ENCODE results near the gene ILKAP. TPM values are rescaled to one million over a fixed set of nuclear protein-coding genes. Genes with fewer than 3 reads are reported as not detected.
A peak's percentile ranks its signal among the peaks of the same experiment; 100 is the strongest.

ILKAP gene
- total and polyA plus RNA-seq, 2 experiments from 2014 or later: 25.9 to 37.5 TPM

DNA sequence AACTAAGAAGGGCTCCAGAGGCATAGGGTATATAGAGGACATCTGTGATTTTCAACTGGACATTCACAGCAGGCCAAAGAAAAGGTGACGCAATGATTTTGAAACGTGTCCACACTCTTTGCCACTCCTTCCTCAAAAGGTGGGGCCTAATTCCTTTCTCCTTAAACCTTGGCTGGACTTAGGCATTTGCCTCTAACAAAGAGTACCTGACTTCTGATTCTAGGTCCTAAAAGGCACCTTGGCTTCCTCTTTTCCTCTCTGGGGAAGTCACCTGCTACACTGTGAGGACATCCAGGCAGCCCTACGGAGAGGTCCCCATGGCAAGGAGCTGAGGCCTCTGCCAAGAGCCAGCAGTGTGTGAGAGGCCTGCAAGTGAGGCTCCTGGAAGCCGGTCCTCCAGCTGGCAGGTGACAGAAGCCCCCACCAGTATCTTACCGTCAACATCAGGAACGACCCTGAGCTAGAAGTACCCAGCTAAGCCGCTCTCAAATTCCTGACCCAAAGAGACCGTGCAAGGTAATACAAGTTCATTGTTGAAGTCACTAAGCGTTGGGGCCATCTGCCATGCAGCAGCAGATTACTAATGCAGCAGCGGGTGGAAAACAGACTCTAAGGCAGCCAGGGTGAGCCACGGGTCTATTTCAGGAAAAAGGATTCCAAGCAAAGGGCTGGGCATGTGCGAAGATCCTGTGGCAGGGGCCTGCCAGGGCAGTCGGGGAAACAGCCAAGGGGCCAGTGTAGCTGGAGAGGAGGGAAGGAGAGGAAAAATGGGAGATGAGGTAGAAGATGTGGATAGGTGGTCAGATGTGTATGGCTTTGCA, 43.7 kb upstream of the ILKAP start:
- no peak for DNase-seq (ENCODE audit: low spot score)
- Histone ChIP-seq H3K79me2 (no peaks in the 10 kb centered on the region), H3K36me3 (replicated peaks; ENCODE audit: insufficient read depth, low read depth) (no peaks in the 10 kb centered on the region), H3K27me3 (no peaks in the 10 kb centered on the region), H3K4me2 (no peak overlapping the region), H3K9me3 (ENCODE audit: low read depth) (no peaks in the 10 kb centered on the region), H4K20me1 (ENCODE audit: insufficient read depth, poor library complexity, severe bottlenecking) (no peaks in the 10 kb centered on the region), H3K4me1 (ENCODE audit: insufficient read depth) (peaks cover 13% of the 10 kb centered on the region), H2AFZ (no peak overlapping the region), H3K9me2 (replicated peaks; ENCODE audit: insufficient read depth) (no peaks in the 10 kb centered on the region), H3K4me3 (no peak overlapping the region), H3K27ac (no peak overlapping the region)
- 94% methylated on average over 13 of the region's 13 CpGs for WGBS (ENCODE audit: low lambda C conversion rate, missing lambda C conversion rate)
- no peak for TF ChIP-seq EZH2 (IDR thresholded peaks at IDR 0.05; ENCODE audit: borderline replicate concordance)
- TF ChIP-seq, protein P1, sequence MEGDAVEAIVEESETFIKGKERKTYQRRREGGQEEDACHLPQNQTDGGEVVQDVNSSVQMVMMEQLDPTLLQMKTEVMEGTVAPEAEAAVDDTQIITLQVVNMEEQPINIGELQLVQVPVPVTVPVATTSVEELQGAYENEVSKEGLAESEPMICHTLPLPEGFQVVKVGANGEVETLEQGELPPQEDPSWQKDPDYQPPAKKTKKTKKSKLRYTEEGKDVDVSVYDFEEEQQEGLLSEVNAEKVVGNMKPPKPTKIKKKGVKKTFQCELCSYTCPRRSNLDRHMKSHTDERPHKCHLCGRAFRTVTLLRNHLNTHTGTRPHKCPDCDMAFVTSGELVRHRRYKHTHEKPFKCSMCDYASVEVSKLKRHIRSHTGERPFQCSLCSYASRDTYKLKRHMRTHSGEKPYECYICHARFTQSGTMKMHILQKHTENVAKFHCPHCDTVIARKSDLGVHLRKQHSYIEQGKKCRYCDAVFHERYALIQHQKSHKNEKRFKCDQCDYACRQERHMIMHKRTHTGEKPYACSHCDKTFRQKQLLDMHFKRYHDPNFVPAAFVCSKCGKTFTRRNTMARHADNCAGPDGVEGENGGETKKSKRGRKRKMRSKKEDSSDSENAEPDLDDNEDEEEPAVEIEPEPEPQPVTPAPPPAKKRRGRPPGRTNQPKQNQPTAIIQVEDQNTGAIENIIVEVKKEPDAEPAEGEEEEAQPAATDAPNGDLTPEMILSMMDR (IDR thresholded peaks at IDR 0.05; ENCODE audit: poor library complexity): no peak

DNA sequence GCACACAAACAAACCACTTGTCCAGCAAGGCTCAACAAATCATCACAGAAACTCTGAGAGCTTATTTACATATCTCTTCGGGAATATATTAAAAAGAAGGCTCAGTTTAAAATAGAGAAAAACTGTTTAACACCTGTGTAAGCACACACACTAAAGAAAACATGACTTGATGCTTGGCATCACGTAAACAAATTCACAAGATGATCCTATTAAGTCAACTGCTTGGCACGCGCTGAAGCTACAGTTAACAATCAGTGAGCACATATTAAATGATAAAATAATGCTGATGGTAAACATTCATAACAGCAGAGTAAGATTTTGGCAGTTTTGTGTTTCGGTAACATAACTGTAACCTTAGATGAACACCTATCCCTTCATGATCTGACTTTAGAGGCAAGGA, 40.7 kb upstream of the ILKAP start:
- 94% methylated on average over 5 of the region's 5 CpGs for WGBS (ENCODE audit: low lambda C conversion rate, missing lambda C conversion rate)

DNA sequence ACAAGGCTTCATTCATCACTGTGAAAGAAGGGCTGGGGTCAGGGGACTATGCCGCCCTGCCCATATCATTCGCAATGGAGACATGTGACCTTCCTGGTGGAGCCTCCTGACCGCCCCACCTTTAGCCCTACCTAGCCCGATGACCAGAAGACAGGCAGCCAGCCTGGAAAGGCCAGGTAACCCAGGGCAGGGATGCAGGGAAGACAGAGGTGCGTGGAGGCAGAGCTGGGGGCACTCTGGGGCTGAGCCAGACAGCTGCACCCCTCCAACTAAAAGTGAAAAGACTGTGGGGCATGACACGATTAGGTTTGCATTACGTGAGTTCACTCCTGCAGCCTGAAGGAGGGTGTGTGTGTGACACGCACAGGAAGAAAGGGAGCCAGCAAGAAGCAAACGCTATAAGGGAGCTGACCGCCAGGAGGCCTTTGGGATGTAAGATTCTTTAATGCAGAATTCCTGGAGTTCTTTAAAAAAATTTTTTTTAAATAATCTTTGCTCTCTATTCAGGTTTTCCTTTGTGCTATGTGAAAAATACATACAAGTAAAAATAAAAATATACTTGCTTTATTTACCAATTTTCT, 40.1 kb upstream of the ILKAP start:
- WGBS (ENCODE audit: low lambda C conversion rate, missing lambda C conversion rate): 87% methylated on average over 10 of the region's 10 CpGs
- no peaks in the 10 kb centered on the region for H3K79me2 ChIP-seq
- no peak overlapping the region for H3K4me3 ChIP-seq
- DNase-seq (ENCODE audit: low spot score): no peak
- H2AFZ ChIP-seq: no peak overlapping the region
- peak overlapping the region; percentile 11 for H3K4me2 ChIP-seq
- peaks cover 4% of the 10 kb centered on the region for H3K27me3 ChIP-seq
- H4K20me1 ChIP-seq (ENCODE audit: insufficient read depth, poor library complexity, severe bottlenecking): no peaks in the 10 kb centered on the region
- no peaks in the 10 kb centered on the region for H3K36me3 ChIP-seq (replicated peaks; ENCODE audit: insufficient read depth, low read depth)
- H3K9me2 ChIP-seq (replicated peaks; ENCODE audit: insufficient read depth): no peaks in the 10 kb centered on the region
- peaks cover 32% of the 10 kb centered on the region for H3K4me1 ChIP-seq (ENCODE audit: insufficient read depth)
- H3K9me3 ChIP-seq (ENCODE audit: low read depth): no peaks in the 10 kb centered on the region
- H3K27ac ChIP-seq: peak overlapping the region; percentile 64
- TF ChIP-seq EZH2phosphoT487 (IDR thresholded peaks at IDR 0.05; ENCODE audit: low read depth, severe bottlenecking, unreplicated experiment): no peak
- TF ChIP-seq EZH2 (IDR thresholded peaks at IDR 0.05; ENCODE audit: borderline replicate concordance): no peak
- TF ChIP-seq, protein P1 (IDR thresholded peaks at IDR 0.05; ENCODE audit: poor library complexity): no peak

More for the DNA sequence above, 40.7 kb upstream of the ILKAP start:
- no peak for DNase-seq (ENCODE audit: low spot score)
- no peak overlapping the region for H3K4me3 ChIP-seq
- no peaks in the 10 kb centered on the region for H4K20me1 ChIP-seq (ENCODE audit: insufficient read depth, poor library complexity, severe bottlenecking)
- H2AFZ ChIP-seq: no peak overlapping the region
- TF ChIP-seq, protein P1 (IDR thresholded peaks at IDR 0.05; ENCODE audit: poor library complexity): no peak
- TF ChIP-seq EZH2phosphoT487 (IDR thresholded peaks at IDR 0.05; ENCODE audit: low read depth, severe bottlenecking, unreplicated experiment): no peak
- no peak for TF ChIP-seq EZH2 (IDR thresholded peaks at IDR 0.05; ENCODE audit: borderline replicate concordance)
- no peaks in the 10 kb centered on the region for H3K36me3 ChIP-seq (replicated peaks; ENCODE audit: insufficient read depth, low read depth)
- H3K27me3 ChIP-seq: no peaks in the 10 kb centered on the region
- no peak overlapping the region for H3K27ac ChIP-seq
- no peaks in the 10 kb centered on the region for H3K79me2 ChIP-seq
- peaks cover 28% of the 10 kb centered on the region for H3K4me1 ChIP-seq (ENCODE audit: insufficient read depth)
- no peaks in the 10 kb centered on the region for H3K9me2 ChIP-seq (replicated peaks; ENCODE audit: insufficient read depth)
- no peaks in the 10 kb centered on the region for H3K9me3 ChIP-seq (ENCODE audit: low read depth)
- H3K4me2 ChIP-seq: no peak overlapping the region
